Heart left ventricle (tissue), 16 donors: ENCODE measurements around the gene HYAL1. TPM values are rescaled to one million over a fixed set of nuclear protein-coding genes. Genes with fewer than 3 reads are reported as not detected.

Experiments used
- ATAC-seq, 4 donors: fragments of 200-7000 bp; cut with Tn5 transposase; one replicate each; pipeline ENCODE4 v1.9.1; 2020 to 2022; ENCODE audit warnings: moderate library complexity in 4 of 4, mild to moderate bottlenecking in 3 of 4, moderate number of reproducible peaks in 1 of 4
- DNase-seq, 5 donors: peaks; one replicate each; pipeline ENCODE4 v3.0.0-alpha.2; 2020
- H3K27ac ChIP-seq, 12 donors: fragments of 200-600 bp; sonication (generic) in 4 of 12; one replicate each; pipeline versions ENCODE4 v1.5.0 to v1.8.0; 2016 to 2022; ENCODE audit warnings: mild to moderate bottlenecking in 2 of 12
- H3K27me3 ChIP-seq, 9 donors: fragments of 200-600 bp; sonication (generic) in 2 of 9; one replicate each; pipeline versions ENCODE4 v1.5.1 to v1.8.0; 2016 to 2022; ENCODE audit warnings: mild to moderate bottlenecking in 3 of 9
- H3K36me3 ChIP-seq, 9 donors: fragments of 200-600 bp; sonication (generic) in 2 of 9; one replicate each; pipeline versions ENCODE4 v1.5.0 to v1.8.0; 2018 to 2022; ENCODE audit warnings: mild to moderate bottlenecking in 2 of 9
- H3K4me1 ChIP-seq, 12 donors: fragments of 200-600 bp; sonication (generic) in 4 of 12; one replicate each; pipeline versions ENCODE4 v1.5.0 to v1.8.0; 2016 to 2022; ENCODE audit warnings: mild to moderate bottlenecking in 3 of 12
- H3K4me3 ChIP-seq, 12 donors: fragments of 200-600 bp; sonication (generic) in 4 of 12; one replicate each; pipeline versions ENCODE4 v1.5.0 to v1.8.0; 2017 to 2022; ENCODE audit warnings: mild to moderate bottlenecking in 9 of 12, moderate library complexity in 4 of 12
- H3K9me3 ChIP-seq, 12 donors: fragments of 200-600 bp; sonication (generic) in 4 of 12; one replicate each; pipeline versions ENCODE4 v1.5.0 to v1.8.0; 2016 to 2022; ENCODE audit warnings: mild to moderate bottlenecking in 1 of 12
- POLR2A ChIP-seq, 2 donors: fragments of 450-650 bp; IDR thresholded peaks; one replicate each; pipeline ENCODE4 v1.6.1; 2017; ENCODE audit warnings: antibody characterized with exemption in 2 of 2, mild to moderate bottlenecking in 2 of 2, moderate library complexity in 2 of 2
- WGBS, 4 donors: extraction: QIAGEN DNeasy Blood & Tissue Kit in 2 of 4; methylation state at CpG; one replicate each; pipeline versions ENCODE4 v1.1.5 to v1.1.7; 2013 to 2018; 5-methylcytosine and 5-hydroxymethylcytosine counted together
- intact Hi-C, 10 donors: fragments of 100-400 bp; cut with DNase I; formaldehyde crosslinking; loops; one replicate each; pipeline versions ENCODE4 v1.11.1 to v1.14.2; 2022
- polyA plus RNA-seq, 2 donors: library from polyadenylated mRNA; stranded (reverse); fragments of 200-250 nt; gene quantifications; one replicate each; pipeline ENCODE4 v1.2.3, GENCODE V29; 2013
- total RNA-seq, 9 donors: library from RNA; depleted of rRNA in 2 of 9; stranded (reverse); fragments of >200 nt in 2 of 9; fragmentation: NEBNext Ultra II Directional in 3 of 9; extraction: Animal tissue kit (Norgen Biotek cat#: 25700) in 3 of 9; gene quantifications; one replicate each; pipeline versions ENCODE4 v1.1.0 to v1.2.4, GENCODE V29; 2016 to 2023
- TF ChIP-seq, protein P1 (sequence below), 12 donors: fragments of 200-600 bp; sonication (generic) in 4 of 12; IDR thresholded peaks; one replicate each; pipeline versions ENCODE4 v1.5.0 to v1.8.0; 2018 to 2022; ENCODE audit warnings: antibody characterized with exemption in 12 of 12, mild to moderate bottlenecking in 5 of 12
- donor health status: ischemic (EF 13 %, LVEDD 7.1; RV severe dilation, severe dysfunction).
- donor health status: healthy with polysubstance abuse.
- donor health status: DM: no; HTN: yes; CAD: no.
- donor health status: DM: no; HTN: no; CAD: no.
- donor health status: ischemic (EF 25% LVEDD 6.9; RV normal size, moderate dysfunction).
- donor health status: ischemic (EF 25% LVEDD 5.7; RV mildly dilated, moderate dysfunction).
- donor health status: healthy.
- donor health status: DM: yes; HTN: yes; CAD: no.
- donor health status: ischemic (EF 35%, LVEDD 5.7; RV mildly dilated, moderate dysfunction).
- donor health status: nonischemic (EF 11% LVEDD 7.7; RV severe dilation, severe dysfunction).
- donor health status: DM: yes; HTN: yes; CAD: no.
- donor health status: PGD.
- donor health status: ischemic (EF 29% LVEDD 5.4; RV normal size, mild dysfunction).
- donor health status: nonischemic (EF 23%, LVEDD 6.1; RV moderate dilation, normal function).

The HYAL1 gene
- total and polyA plus RNA-seq, 11 donors = 36.9 to 99.7 (median 57.8) TPM

DNA sequence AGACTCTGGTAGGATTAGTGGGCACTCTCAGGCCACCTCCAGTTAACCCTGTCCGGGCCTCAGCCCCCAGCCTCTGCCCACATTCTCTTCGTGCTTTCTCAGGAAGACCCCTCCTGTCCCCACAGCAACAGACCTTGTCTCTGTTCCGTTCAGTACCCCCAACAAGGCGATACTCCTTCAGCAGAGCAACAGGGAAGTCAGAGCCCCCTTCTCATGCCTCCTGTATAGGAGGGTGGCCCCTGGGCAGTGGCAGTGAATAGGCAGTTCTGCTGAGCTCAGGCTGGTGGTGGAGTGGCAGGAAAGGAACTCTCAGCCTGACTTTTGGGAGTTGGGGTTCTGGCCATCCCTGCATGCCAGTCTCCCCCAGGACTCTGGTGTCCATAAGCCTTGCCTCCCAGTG lies 33.9 kb downstream of the HYAL1 start:
- no peaks in the 10 kb centered on the region for H3K36me3 ChIP-seq
- DNase-seq (peak in 1 of 5 donors; percentile 25), ATAC-seq (no peak)
- no peaks in the 10 kb centered on the region for H3K9me3 ChIP-seq
- H3K27ac ChIP-seq = peak overlapping the region in 10 of 12 donors; percentile 32 to 100 (median 86)
- H3K4me3 ChIP-seq = peak overlapping the region in 10 of 12 donors; percentile 8 to 71 (median 37)
- no peak for TF ChIP-seq POLR2A (IDR thresholded peaks at IDR 0.05)
- TF ChIP-seq, protein P1, sequence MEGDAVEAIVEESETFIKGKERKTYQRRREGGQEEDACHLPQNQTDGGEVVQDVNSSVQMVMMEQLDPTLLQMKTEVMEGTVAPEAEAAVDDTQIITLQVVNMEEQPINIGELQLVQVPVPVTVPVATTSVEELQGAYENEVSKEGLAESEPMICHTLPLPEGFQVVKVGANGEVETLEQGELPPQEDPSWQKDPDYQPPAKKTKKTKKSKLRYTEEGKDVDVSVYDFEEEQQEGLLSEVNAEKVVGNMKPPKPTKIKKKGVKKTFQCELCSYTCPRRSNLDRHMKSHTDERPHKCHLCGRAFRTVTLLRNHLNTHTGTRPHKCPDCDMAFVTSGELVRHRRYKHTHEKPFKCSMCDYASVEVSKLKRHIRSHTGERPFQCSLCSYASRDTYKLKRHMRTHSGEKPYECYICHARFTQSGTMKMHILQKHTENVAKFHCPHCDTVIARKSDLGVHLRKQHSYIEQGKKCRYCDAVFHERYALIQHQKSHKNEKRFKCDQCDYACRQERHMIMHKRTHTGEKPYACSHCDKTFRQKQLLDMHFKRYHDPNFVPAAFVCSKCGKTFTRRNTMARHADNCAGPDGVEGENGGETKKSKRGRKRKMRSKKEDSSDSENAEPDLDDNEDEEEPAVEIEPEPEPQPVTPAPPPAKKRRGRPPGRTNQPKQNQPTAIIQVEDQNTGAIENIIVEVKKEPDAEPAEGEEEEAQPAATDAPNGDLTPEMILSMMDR (IDR thresholded peaks at IDR 0.05) = no peak
- intact Hi-C loops = loop anchor here in 2 of 10 donors (2.0 to 5.0 kb wide), 2 partner anchors 39 to 147 kb away; no protein-coding TSS in a partner anchor
- H3K4me1 ChIP-seq = peaks cover 0 to 67% (median 51%) of the 10 kb centered on the region in 12 donors
- 70 to 81% (median 74%) methylated on average over 4 of the region's 4 CpGs for WGBS, 4 donors
- H3K27me3 ChIP-seq = peaks cover 0 to 23% (median 0%) of the 10 kb centered on the region in 9 donors

DNA sequence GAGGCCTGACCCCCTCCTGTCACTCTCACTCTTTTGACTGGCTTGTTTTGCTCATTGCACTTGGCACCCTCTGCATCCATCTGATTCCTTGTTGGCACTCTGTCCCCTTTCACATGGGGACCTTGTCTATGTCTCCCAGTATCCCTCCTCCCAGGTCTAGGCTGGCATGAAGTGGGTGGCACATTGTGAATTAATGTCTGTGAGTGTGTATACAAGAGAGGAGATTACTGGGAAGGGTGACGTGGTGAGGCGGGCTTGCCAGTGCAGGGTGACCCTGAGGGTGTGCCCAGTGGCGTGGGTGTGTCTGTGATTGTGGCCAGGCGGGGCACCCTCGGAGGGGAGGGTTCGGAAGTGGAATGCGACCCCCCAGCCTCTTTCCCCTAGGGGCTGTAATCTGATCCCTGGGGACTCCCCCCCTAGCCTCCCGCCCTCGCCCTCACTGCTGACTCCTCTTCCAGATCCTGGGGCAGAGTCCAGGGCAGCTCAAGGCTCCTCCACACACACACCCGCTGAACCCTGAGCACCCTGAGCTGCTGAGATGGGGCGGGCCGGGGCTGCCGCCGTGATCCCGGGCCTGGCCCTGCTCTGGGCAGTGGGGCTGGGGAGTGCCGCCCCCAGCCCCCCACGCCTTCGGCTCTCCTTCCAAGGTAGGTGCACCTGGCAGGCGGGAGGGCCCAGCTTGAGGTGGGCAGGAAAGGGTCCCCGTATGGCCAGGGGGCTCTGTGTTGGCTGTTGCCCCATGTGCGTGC lies 34.5 kb downstream of the HYAL1 start, which contains the start of gene SEMA3B:
TSS of gene SEMA3B (plus strand) at position 445 of the 749 bp plus-strand sequence. CDS start at position 539, 94 bp downstream.
- DNase-seq (peak in 4 of 5 donors; percentile 64 to 79 (median 68)), ATAC-seq (peak; percentile 28 to 62 (median 34))
- peaks cover 0 to 71% (median 55%) of the 10 kb centered on the region in 12 donors for H3K4me1 ChIP-seq
- H3K36me3 ChIP-seq = no peaks in the 10 kb centered on the region
- H3K9me3 ChIP-seq = no peaks in the 10 kb centered on the region
- peaks cover 0 to 18% (median 0%) of the 10 kb centered on the region in 9 donors for H3K27me3 ChIP-seq
- intact Hi-C loops = loop anchor here in 2 of 10 donors (2.0 to 5.0 kb wide), 2 partner anchors 38 to 147 kb away; no protein-coding TSS in a partner anchor
- H3K27ac ChIP-seq = peak within 1 kb of the TSS; percentile 6 to 100 (median 92)
- TF ChIP-seq, protein P1 (IDR thresholded peaks at IDR 0.05) = no peak
- TF ChIP-seq POLR2A (IDR thresholded peaks at IDR 0.05) = no peak
- WGBS, 4 donors = 36 to 42% (median 39%) methylated on average over 6 to 21 of the region's 21 CpGs
- H3K4me3 ChIP-seq = peak within 1 kb of the TSS in 11 of 12 donors; percentile 13 to 71 (median 59)

DNA sequence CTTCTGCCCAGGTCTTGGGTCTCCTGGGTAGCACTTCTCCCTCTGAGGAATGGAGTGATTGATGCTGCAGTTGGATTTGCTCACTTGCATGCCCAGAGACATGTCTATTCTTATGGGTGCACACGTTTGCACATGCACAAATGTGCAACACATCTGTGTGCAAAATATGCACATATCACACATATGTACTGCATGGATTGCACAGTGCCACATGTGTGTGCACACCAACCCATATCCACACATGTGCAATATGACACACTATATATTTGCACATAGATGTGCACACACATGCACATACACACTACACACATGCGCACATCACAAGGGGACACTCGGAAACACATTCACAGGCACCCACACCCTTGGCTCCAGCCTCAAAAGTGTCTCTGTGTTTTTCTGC lies 35.1 kb downstream of the HYAL1 start:
- peaks cover 0 to 12% (median 0%) of the 10 kb centered on the region in 9 donors for H3K27me3 ChIP-seq
- peaks cover 0 to 73% (median 50%) of the 10 kb centered on the region in 12 donors for H3K4me1 ChIP-seq
- DNase-seq (no peak), ATAC-seq (no peak)
- H3K4me3 ChIP-seq = peak overlapping the region in 8 of 12 donors; percentile 54 to 71 (median 60)
- peak overlapping the region in 11 of 12 donors; percentile 81 to 100 (median 93) for H3K27ac ChIP-seq
- no peaks in the 10 kb centered on the region for H3K36me3 ChIP-seq
- TF ChIP-seq POLR2A (IDR thresholded peaks at IDR 0.05) = no peak
- TF ChIP-seq, protein P1 (IDR thresholded peaks at IDR 0.05) = no peak
- intact Hi-C loops = loop anchor here in 2 of 10 donors (2.0 to 5.0 kb wide), 2 partner anchors 37 to 146 kb away; no protein-coding TSS in a partner anchor
- no peaks in the 10 kb centered on the region for H3K9me3 ChIP-seq
- 41 to 55% (median 46%) methylated on average over 3 of the region's 3 CpGs for WGBS, 4 donors
